Measurements from ENCODE around the gene ANO6. TPM values are rescaled to one million over a fixed set of nuclear protein-coding genes. Genes with fewer than 3 reads are reported as not detected.

The ANO6 gene
- total RNA-seq, 1 experiment from 2014 or later: 46.8 TPM

DNA sequence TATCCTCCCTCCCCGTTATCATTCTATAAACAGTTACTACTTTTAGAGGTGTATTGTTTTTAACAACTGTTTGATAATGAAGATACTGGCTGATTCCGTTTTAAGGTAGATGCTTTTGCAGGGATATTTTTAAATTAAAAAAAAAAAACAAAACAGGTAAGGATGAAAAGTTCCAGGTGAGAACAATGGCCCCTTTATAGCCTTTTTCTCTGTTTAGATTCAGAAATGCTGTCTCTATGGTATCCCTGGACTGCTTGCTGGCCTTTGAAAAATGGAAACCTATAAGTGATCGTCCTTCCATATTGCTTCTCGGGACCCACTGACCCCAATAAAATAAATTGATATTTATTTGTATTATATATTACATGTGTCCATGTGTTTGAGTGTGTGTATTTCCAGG, 23.2 kb upstream of the ANO6 start (continued):
- TF ChIP-seq, protein P1, sequence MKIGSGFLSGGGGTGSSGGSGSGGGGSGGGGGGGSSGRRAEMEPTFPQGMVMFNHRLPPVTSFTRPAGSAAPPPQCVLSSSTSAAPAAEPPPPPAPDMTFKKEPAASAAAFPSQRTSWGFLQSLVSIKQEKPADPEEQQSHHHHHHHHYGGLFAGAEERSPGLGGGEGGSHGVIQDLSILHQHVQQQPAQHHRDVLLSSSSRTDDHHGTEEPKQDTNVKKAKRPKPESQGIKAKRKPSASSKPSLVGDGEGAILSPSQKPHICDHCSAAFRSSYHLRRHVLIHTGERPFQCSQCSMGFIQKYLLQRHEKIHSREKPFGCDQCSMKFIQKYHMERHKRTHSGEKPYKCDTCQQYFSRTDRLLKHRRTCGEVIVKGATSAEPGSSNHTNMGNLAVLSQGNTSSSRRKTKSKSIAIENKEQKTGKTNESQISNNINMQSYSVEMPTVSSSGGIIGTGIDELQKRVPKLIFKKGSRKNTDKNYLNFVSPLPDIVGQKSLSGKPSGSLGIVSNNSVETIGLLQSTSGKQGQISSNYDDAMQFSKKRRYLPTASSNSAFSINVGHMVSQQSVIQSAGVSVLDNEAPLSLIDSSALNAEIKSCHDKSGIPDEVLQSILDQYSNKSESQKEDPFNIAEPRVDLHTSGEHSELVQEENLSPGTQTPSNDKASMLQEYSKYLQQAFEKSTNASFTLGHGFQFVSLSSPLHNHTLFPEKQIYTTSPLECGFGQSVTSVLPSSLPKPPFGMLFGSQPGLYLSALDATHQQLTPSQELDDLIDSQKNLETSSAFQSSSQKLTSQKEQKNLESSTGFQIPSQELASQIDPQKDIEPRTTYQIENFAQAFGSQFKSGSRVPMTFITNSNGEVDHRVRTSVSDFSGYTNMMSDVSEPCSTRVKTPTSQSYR (CRISPR knock-in tag; IDR thresholded peaks at IDR 0.05): no peak
- no peak for TF ChIP-seq ZNF263 (CRISPR knock-in tag; IDR thresholded peaks at IDR 0.05; ENCODE audit: low read depth)
- TF ChIP-seq, protein P2, sequence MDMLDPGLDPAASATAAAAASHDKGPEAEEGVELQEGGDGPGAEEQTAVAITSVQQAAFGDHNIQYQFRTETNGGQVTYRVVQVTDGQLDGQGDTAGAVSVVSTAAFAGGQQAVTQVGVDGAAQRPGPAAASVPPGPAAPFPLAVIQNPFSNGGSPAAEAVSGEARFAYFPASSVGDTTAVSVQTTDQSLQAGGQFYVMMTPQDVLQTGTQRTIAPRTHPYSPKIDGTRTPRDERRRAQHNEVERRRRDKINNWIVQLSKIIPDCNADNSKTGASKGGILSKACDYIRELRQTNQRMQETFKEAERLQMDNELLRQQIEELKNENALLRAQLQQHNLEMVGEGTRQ (CRISPR knock-in tag; IDR thresholded peaks at IDR 0.05): no peak
- TF ChIP-seq ZBTB21 (CRISPR knock-in tag; IDR thresholded peaks at IDR 0.05; ENCODE audit: borderline replicate concordance): no peak
- no peak for TF ChIP-seq ZNF416 (CRISPR knock-in tag; IDR thresholded peaks at IDR 0.05)
- TF ChIP-seq, protein P3, sequence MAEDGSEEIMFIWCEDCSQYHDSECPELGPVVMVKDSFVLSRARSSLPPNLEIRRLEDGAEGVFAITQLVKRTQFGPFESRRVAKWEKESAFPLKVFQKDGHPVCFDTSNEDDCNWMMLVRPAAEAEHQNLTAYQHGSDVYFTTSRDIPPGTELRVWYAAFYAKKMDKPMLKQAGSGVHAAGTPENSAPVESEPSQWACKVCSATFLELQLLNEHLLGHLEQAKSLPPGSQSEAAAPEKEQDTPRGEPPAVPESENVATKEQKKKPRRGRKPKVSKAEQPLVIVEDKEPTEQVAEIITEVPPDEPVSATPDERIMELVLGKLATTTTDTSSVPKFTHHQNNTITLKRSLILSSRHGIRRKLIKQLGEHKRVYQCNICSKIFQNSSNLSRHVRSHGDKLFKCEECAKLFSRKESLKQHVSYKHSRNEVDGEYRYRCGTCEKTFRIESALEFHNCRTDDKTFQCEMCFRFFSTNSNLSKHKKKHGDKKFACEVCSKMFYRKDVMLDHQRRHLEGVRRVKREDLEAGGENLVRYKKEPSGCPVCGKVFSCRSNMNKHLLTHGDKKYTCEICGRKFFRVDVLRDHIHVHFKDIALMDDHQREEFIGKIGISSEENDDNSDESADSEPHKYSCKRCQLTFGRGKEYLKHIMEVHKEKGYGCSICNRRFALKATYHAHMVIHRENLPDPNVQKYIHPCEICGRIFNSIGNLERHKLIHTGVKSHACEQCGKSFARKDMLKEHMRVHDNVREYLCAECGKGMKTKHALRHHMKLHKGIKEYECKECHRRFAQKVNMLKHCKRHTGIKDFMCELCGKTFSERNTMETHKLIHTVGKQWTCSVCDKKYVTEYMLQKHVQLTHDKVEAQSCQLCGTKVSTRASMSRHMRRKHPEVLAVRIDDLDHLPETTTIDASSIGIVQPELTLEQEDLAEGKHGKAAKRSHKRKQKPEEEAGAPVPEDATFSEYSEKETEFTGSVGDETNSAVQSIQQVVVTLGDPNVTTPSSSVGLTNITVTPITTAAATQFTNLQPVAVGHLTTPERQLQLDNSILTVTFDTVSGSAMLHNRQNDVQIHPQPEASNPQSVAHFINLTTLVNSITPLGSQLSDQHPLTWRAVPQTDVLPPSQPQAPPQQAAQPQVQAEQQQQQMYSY (CRISPR knock-in tag; IDR thresholded peaks at IDR 0.05): no peak
- TF ChIP-seq, protein P4, sequence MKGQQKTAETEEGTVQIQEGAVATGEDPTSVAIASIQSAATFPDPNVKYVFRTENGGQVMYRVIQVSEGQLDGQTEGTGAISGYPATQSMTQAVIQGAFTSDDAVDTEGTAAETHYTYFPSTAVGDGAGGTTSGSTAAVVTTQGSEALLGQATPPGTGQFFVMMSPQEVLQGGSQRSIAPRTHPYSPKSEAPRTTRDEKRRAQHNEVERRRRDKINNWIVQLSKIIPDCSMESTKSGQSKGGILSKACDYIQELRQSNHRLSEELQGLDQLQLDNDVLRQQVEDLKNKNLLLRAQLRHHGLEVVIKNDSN (CRISPR knock-in tag; IDR thresholded peaks at IDR 0.05): no peak

DNA sequence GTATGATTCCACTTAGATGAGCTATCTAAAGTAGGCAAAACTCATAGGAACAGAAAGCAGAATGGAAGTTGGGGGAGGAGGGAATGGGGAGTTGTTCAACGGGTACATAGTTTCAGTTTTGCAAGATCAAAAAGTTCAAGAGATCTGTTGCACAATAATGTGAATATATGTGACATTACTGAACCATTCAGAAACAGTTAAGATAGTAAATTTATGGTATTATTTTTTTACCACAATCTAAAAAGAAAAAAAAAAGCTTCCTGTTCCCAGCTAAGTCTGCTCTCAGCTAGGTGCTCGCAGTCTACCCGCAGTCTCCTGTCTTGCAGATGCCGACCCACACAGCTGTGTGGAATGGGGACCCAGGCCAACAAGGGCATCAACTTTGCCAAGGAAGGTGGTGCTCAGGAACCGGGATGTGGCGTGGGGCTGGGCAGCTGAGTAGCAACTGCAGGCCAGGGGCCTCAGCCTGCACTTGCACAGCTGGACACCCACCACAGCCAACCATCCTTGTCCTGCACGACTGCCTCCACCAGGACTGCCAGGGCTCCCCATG, 15.3 kb upstream of the ANO6 start:
- ATAC-seq (no peak), DNase-seq (ENCODE audit: low spot score) (no peak)
- Mint-ChIP-seq H3K4me3 (no peak overlapping the region), H3K4me1 (no peaks in the 10 kb centered on the region), H3K36me3 (no peaks in the 10 kb centered on the region), H3K27me3 (ENCODE audit: low read depth) (no peaks in the 10 kb centered on the region), H3K27ac (no peak overlapping the region; the same call in 1 of the 2 replicates), H3K9me3 (no peaks in the 10 kb centered on the region)
- CTCF ChIA-PET: no interaction called here
- POLR2A ChIA-PET: no interaction called here
- TF ChIP-seq, protein P5, sequence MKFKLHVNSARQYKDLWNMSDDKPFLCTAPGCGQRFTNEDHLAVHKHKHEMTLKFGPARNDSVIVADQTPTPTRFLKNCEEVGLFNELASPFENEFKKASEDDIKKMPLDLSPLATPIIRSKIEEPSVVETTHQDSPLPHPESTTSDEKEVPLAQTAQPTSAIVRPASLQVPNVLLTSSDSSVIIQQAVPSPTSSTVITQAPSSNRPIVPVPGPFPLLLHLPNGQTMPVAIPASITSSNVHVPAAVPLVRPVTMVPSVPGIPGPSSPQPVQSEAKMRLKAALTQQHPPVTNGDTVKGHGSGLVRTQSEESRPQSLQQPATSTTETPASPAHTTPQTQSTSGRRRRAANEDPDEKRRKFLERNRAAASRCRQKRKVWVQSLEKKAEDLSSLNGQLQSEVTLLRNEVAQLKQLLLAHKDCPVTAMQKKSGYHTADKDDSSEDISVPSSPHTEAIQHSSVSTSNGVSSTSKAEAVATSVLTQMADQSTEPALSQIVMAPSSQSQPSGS (CRISPR knock-in tag; IDR thresholded peaks at IDR 0.05; ENCODE audit: borderline replicate concordance, low read depth): no peak

DNA sequence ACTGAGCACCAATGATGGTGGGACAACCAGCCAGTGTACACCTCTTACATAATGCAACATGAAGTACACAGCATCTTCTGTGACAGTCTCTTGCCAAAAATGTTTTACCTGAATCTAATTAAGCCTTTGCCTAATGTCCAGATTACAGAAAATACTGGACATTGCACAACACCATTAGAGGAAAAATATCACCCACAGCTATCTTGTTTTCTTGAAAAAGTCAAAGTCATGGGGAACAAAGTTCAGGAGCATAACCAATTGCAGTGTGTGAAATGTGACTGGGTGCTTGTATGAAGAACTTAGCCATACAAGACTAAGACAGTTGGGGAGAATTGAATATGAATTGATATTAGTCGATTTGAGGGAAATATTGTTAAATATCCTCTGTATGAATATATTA, 12.1 kb upstream of the ANO6 start:
- H3K4me3 Mint-ChIP-seq: no peak overlapping the region
- no peak overlapping the region for H3K27ac Mint-ChIP-seq
- POLR2A ChIA-PET: no interaction called here
- H3K36me3 Mint-ChIP-seq: no peaks in the 10 kb centered on the region
- H3K9me3 Mint-ChIP-seq: no peaks in the 10 kb centered on the region
- DNase-seq (ENCODE audit: low spot score) (no peak), ATAC-seq (no peak)
- CTCF ChIA-PET: no interaction called here
- no peaks in the 10 kb centered on the region for H3K27me3 Mint-ChIP-seq (ENCODE audit: low read depth)
- H3K4me1 Mint-ChIP-seq: no peaks in the 10 kb centered on the region
- TF ChIP-seq, protein P6, sequence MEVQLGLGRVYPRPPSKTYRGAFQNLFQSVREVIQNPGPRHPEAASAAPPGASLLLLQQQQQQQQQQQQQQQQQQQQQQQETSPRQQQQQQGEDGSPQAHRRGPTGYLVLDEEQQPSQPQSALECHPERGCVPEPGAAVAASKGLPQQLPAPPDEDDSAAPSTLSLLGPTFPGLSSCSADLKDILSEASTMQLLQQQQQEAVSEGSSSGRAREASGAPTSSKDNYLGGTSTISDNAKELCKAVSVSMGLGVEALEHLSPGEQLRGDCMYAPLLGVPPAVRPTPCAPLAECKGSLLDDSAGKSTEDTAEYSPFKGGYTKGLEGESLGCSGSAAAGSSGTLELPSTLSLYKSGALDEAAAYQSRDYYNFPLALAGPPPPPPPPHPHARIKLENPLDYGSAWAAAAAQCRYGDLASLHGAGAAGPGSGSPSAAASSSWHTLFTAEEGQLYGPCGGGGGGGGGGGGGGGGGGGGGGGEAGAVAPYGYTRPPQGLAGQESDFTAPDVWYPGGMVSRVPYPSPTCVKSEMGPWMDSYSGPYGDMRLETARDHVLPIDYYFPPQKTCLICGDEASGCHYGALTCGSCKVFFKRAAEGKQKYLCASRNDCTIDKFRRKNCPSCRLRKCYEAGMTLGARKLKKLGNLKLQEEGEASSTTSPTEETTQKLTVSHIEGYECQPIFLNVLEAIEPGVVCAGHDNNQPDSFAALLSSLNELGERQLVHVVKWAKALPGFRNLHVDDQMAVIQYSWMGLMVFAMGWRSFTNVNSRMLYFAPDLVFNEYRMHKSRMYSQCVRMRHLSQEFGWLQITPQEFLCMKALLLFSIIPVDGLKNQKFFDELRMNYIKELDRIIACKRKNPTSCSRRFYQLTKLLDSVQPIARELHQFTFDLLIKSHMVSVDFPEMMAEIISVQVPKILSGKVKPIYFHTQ (CRISPR knock-in tag; IDR thresholded peaks at IDR 0.05): no peak
- TF ChIP-seq ZNF138 (CRISPR knock-in tag; conservative IDR thresholded peaks at IDR 0.05): no peak
- no peak for TF ChIP-seq SOX15 (CRISPR knock-in tag; IDR thresholded peaks at IDR 0.05)

Data from WTC11 (cell line).